HG03108 (cell line): ENCODE measurements around the gene EXOC6.

ENCODE experiments used
- ATAC-seq: cut with Tn5 transposase; IDR thresholded peaks from one replicate; pipeline ENCODE4 v1.9.1; 2021; ENCODE audit warnings: moderate library complexity; ENCODE audit not compliant: unreplicated experiment

EXOC6 gene

GRCh38 chr10:93074597-93075368 lies 226.5 kb downstream of the EXOC6 start:
- ATAC-seq = no peak

GRCh38 chr10:93075369-93076221 lies 227.3 kb downstream of the EXOC6 start:
- ATAC-seq = no peak

GRCh38 chr10:93076871-93077270 lies 228.6 kb downstream of the EXOC6 start:
- ATAC-seq = no peak

GRCh38 chr10:93077860-93078337 lies 229.6 kb downstream of the EXOC6 start:
- ATAC-seq = no peak

GRCh38 chr10:93079663-93080349 lies 231.5 kb downstream of the EXOC6 start:
- no peak for ATAC-seq

GRCh38 chr10:93080350-93081046 lies 232.2 kb downstream of the EXOC6 start:
- ATAC-seq = no peak

- ATAC-seq = no peak
Observed at GRCh38 chr10:93081318-93081717, 233.0 kb downstream of the EXOC6 start.

- no peak for ATAC-seq
Observed at GRCh38 chr10:93081834-93082233, 233.5 kb downstream of the EXOC6 start.

GRCh38 chr10:93083743-93084539 lies 235.6 kb downstream of the EXOC6 start:
- no peak for ATAC-seq

- ATAC-seq = no peak
Observed at GRCh38 chr10:93085272-93085859, 237.0 kb downstream of the EXOC6 start.

- no peak for ATAC-seq
Observed at GRCh38 chr10:93086289-93086688, 238.0 kb downstream of the EXOC6 start.

- ATAC-seq = no peak
Observed at GRCh38 chr10:93087846-93088245, 239.5 kb downstream of the EXOC6 start.

- ATAC-seq = no peak
Observed at GRCh38 chr10:93088466-93088865, 240.1 kb downstream of the EXOC6 start.

GRCh38 chr10:93090619-93091018 lies 242.3 kb downstream of the EXOC6 start:
- ATAC-seq = no peak

GRCh38 chr10:93091960-93092359 lies 243.6 kb downstream of the EXOC6 start:
- ATAC-seq = no peak

GRCh38 chr10:93095225-93095624 lies 246.9 kb downstream of the EXOC6 start:
- ATAC-seq = no peak

GRCh38 chr10:93096901-93097300 lies 248.6 kb downstream of the EXOC6 start:
- ATAC-seq = no peak

- ATAC-seq = no peak
Observed at GRCh38 chr10:93097386-93097785, 249.1 kb downstream of the EXOC6 start.

- ATAC-seq = no peak
Observed at GRCh38 chr10:93098816-93099215, 250.5 kb downstream of the EXOC6 start.

- no peak for ATAC-seq
Observed at GRCh38 chr10:93099670-93100069, 251.3 kb downstream of the EXOC6 start.
